GM10847 (cell line): ENCODE data around the gene OR6Y1.

Source experiments
- POLR2A ChIP-seq: IDR thresholded peaks from 2 replicates; pipeline ENCODE4 v1.6.1; 2011; ENCODE audit not compliant: insufficient read length; ENCODE audit errors: extremely low read depth

OR6Y1 gene

GRCh38 chr1:158554352-158554751, at the start of gene OR6Y1:
TSS of gene OR6Y1 (minus strand) at chr1:158554405. CDS start at chr1:158548105, 6,300 bp downstream.
- TF ChIP-seq POLR2A = no peak

- no peak for TF ChIP-seq POLR2A
These were observed 46.5 kb upstream of the OR6Y1 start for GRCh38 chr1:158600735-158601134.

- TF ChIP-seq POLR2A = no peak
These were observed 32.7 kb upstream of the OR6Y1 start for GRCh38 chr1:158586942-158587341.

- TF ChIP-seq POLR2A = no peak
These were observed 29.8 kb upstream of the OR6Y1 start for GRCh38 chr1:158583962-158584361.

- no peak for TF ChIP-seq POLR2A
These were observed 25.5 kb upstream of the OR6Y1 start, which contains the start of gene OR10X1 for GRCh38 chr1:158579733-158580132. TSS of gene OR10X1 (minus strand) at chr1:158579899. CDS start at chr1:158579899, 0 bp downstream.

GRCh38 chr1:158577561-158577960, 23.4 kb upstream of the OR6Y1 start:
- no peak for TF ChIP-seq POLR2A

- TF ChIP-seq POLR2A = no peak
These were observed 18.0 kb upstream of the OR6Y1 start for GRCh38 chr1:158572226-158572625.

GRCh38 chr1:158570480-158570879, 16.3 kb upstream of the OR6Y1 start, which contains the start of gene OR6P1:
TSS of gene OR6P1 (minus strand) at chr1:158570580. CDS start at chr1:158563604, 6,976 bp downstream.
- TF ChIP-seq POLR2A = no peak

GRCh38 chr1:158564608-158565007, 10.4 kb upstream of the OR6Y1 start:
- TF ChIP-seq POLR2A = no peak

- TF ChIP-seq POLR2A = no peak
These were observed 9.6 kb upstream of the OR6Y1 start for GRCh38 chr1:158563853-158564252.

GRCh38 chr1:158559696-158560095, 5.5 kb upstream of the OR6Y1 start:
- TF ChIP-seq POLR2A = no peak

- no peak for TF ChIP-seq POLR2A
These were observed 1.9 kb downstream of the OR6Y1 start for GRCh38 chr1:158552296-158552695.

- TF ChIP-seq POLR2A = no peak
These were observed 6.7 kb downstream of the OR6Y1 start for GRCh38 chr1:158547533-158547932.

GRCh38 chr1:158537609-158538008, 16.6 kb downstream of the OR6Y1 start:
- TF ChIP-seq POLR2A = no peak

GRCh38 chr1:158534496-158534895, 19.7 kb downstream of the OR6Y1 start:
- TF ChIP-seq POLR2A = no peak

- no peak for TF ChIP-seq POLR2A
These were observed 26.9 kb downstream of the OR6Y1 start for GRCh38 chr1:158527190-158527815.

- TF ChIP-seq POLR2A = no peak
These were observed 32.5 kb downstream of the OR6Y1 start for GRCh38 chr1:158521666-158522058.
